Stimulated activated naive CD4-positive, alpha-beta T cell (primary cell): ENCODE results near the gene CYTIP.
"Not testable (repeated sequence)": the region's sequence is repeated elsewhere in the genome, so short reads cannot be mapped to it uniquely, and the experiment has no call there.

ENCODE experiments used
- DNase-seq, 6 experiments: peaks; one replicate each; lab custom pipeline; 2025; lab: John Stamatoyannopoulos, UW

Gene CYTIP

DNA sequence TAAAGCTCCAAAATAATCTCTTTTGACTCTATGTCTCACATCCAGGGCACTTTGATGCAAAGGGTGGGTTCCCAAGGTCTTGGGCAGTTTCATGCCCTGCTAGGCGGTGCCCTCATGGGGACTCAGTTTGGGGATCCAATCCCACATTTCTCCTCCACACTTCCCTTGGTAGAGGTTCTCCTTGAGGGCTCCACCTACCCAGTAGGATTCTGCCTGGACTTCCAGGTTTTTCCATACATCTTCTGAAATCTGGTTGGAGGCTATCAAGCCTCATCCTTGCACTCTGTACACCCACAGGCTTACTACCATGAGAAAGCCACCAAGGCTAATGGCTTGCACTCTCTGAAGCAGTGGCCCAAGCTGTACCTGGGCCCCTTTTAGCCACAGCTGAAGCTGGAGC lies 68.5 kb downstream of the CYTIP start:
- no peak for DNase-seq

DNA sequence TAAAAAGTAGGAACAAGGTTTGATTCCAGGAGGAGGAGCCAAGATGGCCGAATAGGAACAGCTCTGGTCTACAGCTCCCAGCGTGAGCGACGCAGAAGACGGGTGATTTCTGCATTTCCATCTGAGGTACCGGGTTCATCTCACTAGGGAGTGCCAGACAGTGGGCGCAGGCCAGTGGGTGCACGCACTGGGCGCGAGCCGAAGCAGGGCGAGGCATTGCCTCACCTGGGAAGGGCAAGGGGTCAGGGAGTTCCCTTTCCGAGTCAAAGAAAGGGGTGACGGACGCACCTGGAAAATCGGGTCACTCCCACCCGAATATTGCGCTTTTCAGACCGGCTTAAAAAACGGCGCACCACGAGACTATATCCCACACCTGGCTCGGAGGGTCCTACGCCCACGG lies 75.4 kb downstream of the CYTIP start:
- DNase-seq, result not testable (repeated sequence)

DNA sequence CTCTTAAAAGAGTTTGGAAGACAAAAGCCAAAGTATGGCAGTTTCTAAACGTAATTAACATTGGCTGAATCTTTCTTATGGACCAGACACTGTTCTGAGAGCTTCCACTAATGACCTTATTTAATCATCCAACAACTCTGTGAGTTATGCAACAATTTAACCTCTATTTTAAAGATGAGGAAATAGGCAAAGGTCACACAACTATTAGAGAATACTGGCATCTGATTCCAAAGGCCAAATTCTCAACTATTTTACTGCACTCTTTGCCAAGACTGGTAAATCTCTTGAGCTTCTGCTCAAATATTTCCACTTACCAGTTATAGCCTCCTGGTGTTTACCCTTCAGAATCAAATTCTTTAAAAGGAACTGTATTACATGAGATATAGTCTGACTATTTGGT lies 76.2 kb downstream of the CYTIP start:
- no peak for DNase-seq
